IMR-90 (cell line): ENCODE measurements around the gene REPS2. TPM values are rescaled to one million over a fixed set of nuclear protein-coding genes. Genes with fewer than 3 reads are reported as not detected.

Source experiments
- ATAC-seq: fragments of 200-7000 bp; cut with Tn5 transposase; 2 replicates; pipeline ENCODE4 v1.9.1; 2020; ENCODE audit warnings: low read depth, mild to moderate bottlenecking, moderate library complexity
- BruUV-seq: library from RNA; stranded (reverse); fragments of 400-500 nt; replicated peaks from 2 replicates; lab custom pipeline; 2021; lab: Mats Ljungman, UMichigan
- CTCF ChIA-PET: fragments of 300-600 bp; formaldehyde crosslinking; extraction: SDS; loops from one replicate; lab custom pipeline; 2021; ENCODE audit warnings: antibody characterized with exemption; lab: Yijun Ruan, JAX
- POLR2A ChIA-PET: fragments of 300-600 bp; sonication (Branson Sonifier 250); formaldehyde crosslinking; loops from one replicate; lab custom pipeline; 2022; ENCODE audit warnings: antibody characterized with exemption; ENCODE audit not compliant: unreplicated experiment; lab: Charles Lee
- DNase-seq: peaks from one replicate; pipeline ENCODE4 v3.0.0; 2013
- H2AFZ ChIP-seq: replicated peaks from 2 replicates; pipeline ENCODE3; 2013; ENCODE audit warnings: low read length, mild to moderate bottlenecking; ENCODE audit not compliant: poor library complexity
- H2AK5ac ChIP-seq: 2 replicates; pipeline ENCODE4 v1.6.1; 2013; ENCODE audit warnings: low read depth, low read length, inconsistent platforms
- H2AK9ac ChIP-seq: replicated peaks from 2 replicates; pipeline ENCODE3; 2013; ENCODE audit warnings: mild to moderate bottlenecking, low read depth, low read length, moderate library complexity; ENCODE audit not compliant: poor library complexity
- H2BK120ac ChIP-seq: 2 replicates; pipeline ENCODE4 v1.6.1; 2013; ENCODE audit warnings: low read depth, low read length, inconsistent platforms
- H2BK15ac ChIP-seq: 3 replicates; pipeline ENCODE4 v1.6.1; 2013; ENCODE audit warnings: low read depth, low read length, inconsistent platforms
- H2BK20ac ChIP-seq: 2 replicates; pipeline ENCODE4 v1.6.1; 2013; ENCODE audit warnings: low read depth, mild to moderate bottlenecking, inconsistent platforms, low read length, moderate library complexity
- H2BK5ac ChIP-seq: 2 replicates; pipeline ENCODE4 v1.6.1; 2013; ENCODE audit warnings: mild to moderate bottlenecking, low read depth, low read length, inconsistent platforms; ENCODE audit not compliant: poor library complexity, severe bottlenecking
- H3K14ac ChIP-seq: replicated peaks from 2 replicates; pipeline ENCODE4 v1.6.1; 2013; ENCODE audit warnings: low read depth, low read length, inconsistent platforms
- H3K18ac ChIP-seq: 2 replicates; pipeline ENCODE4 v1.6.1; 2013; ENCODE audit warnings: low read depth, low read length, control low read depth
- H3K23ac ChIP-seq: 2 replicates; pipeline ENCODE4 v1.6.1; 2013; ENCODE audit warnings: low read depth, low read length, inconsistent platforms
- H3K27ac ChIP-seq: 2 replicates; pipeline ENCODE4 v1.5.1; 2013; ENCODE audit warnings: mild to moderate bottlenecking, control low read depth, low read length; ENCODE audit not compliant: insufficient read depth
- H3K27me3 ChIP-seq: 2 replicates; pipeline ENCODE4 v1.6.1; 2013; ENCODE audit warnings: low read length; ENCODE audit not compliant: control insufficient read depth, insufficient read depth
- H3K36me3 ChIP-seq: 2 replicates; pipeline ENCODE4 v1.6.1; 2013; ENCODE audit warnings: low read length, mixed read lengths; ENCODE audit not compliant: control insufficient read depth, insufficient read depth
- H3K4ac ChIP-seq: 2 replicates; pipeline ENCODE4 v1.6.1; 2013; ENCODE audit warnings: low read depth, low read length, inconsistent platforms
- H3K4me1 ChIP-seq: 2 replicates; pipeline ENCODE4 v1.6.1; 2013; ENCODE audit warnings: low read length, mixed read lengths; ENCODE audit not compliant: control insufficient read depth, insufficient read depth
- H3K4me2 ChIP-seq: 2 replicates; pipeline ENCODE4 v1.6.1; 2013; ENCODE audit warnings: low read depth, mild to moderate bottlenecking, control low read depth, low read length, moderate library complexity
- H3K4me3 ChIP-seq: 2 replicates; pipeline ENCODE4 v1.5.1; 2013; ENCODE audit warnings: low read depth, mild to moderate bottlenecking, control low read depth, low read length, moderate library complexity; ENCODE audit not compliant: insufficient read depth
- H3K56ac ChIP-seq: 2 replicates; pipeline ENCODE4 v1.6.1; 2013; ENCODE audit warnings: low read length, inconsistent platforms; ENCODE audit not compliant: insufficient read depth; ENCODE audit errors: extremely low read depth
- H3K79me1 ChIP-seq, 2 experiments: 2 replicates each; pipeline ENCODE4 v1.6.1; 2013; ENCODE audit warnings: low read length in 2 of 2, inconsistent platforms in 1 of 2, low read depth in 1 of 2
- H3K9ac ChIP-seq: 2 replicates; pipeline ENCODE4 v1.6.1; 2013; ENCODE audit warnings: low read depth, low read length, control low read depth
- H3K9me1 ChIP-seq: 2 replicates; pipeline ENCODE4 v1.6.1; 2013; ENCODE audit warnings: low read length, inconsistent platforms; ENCODE audit not compliant: insufficient read depth
- H3K9me3 ChIP-seq: 2 replicates; pipeline ENCODE4 v1.6.1; 2013; ENCODE audit warnings: low read length; ENCODE audit not compliant: control insufficient read depth, insufficient read depth
- H4K20me1 ChIP-seq: 2 replicates; pipeline ENCODE4 v1.6.1; 2013; ENCODE audit warnings: low read length, inconsistent platforms; ENCODE audit not compliant: insufficient read depth
- H4K5ac ChIP-seq: 2 replicates; pipeline ENCODE4 v1.6.1; 2013; ENCODE audit warnings: mild to moderate bottlenecking, low read depth, low read length, control low read depth
- H4K8ac ChIP-seq, 2 experiments: 2 replicates each; pipeline ENCODE4 v1.6.1; 2013; ENCODE audit warnings: low read depth in 2 of 2, low read length in 2 of 2, control low read depth in 1 of 2, inconsistent platforms in 1 of 2
- H4K91ac ChIP-seq: 2 replicates; pipeline ENCODE4 v1.6.1; 2013; ENCODE audit warnings: low read depth, low read length, inconsistent platforms; ENCODE audit not compliant: insufficient read depth
- ELK1 ChIP-seq: fragments of 150-350 bp; IDR thresholded peaks from 2 replicates; pipeline ENCODE4 v1.6.1; 2016; ENCODE audit warnings: low read depth, mild to moderate bottlenecking, low read length, moderate library complexity, borderline replicate concordance
- NFE2L2 ChIP-seq: fragments of 150-350 bp; IDR thresholded peaks from 2 replicates; pipeline ENCODE4 v1.6.1; 2016; ENCODE audit warnings: low read depth, mild to moderate bottlenecking, low read length
- RAD21 ChIP-seq: IDR thresholded peaks from 2 replicates; pipeline ENCODE4 v1.6.1; 2012; ENCODE audit warnings: low read length, improper control_type of control experiment
- RFX5 ChIP-seq: IDR thresholded peaks from 2 replicates; pipeline ENCODE4 v1.8.0; 2012; ENCODE audit warnings: low read depth, mild to moderate bottlenecking, low read length, moderate library complexity
- WGBS, 2 experiments: methylation state at CpG; one replicate each; pipeline versions ENCODE4 v1.1.5 to v1.1.7; 2013; ENCODE audit warnings: missing lambda C conversion rate in 2 of 2; ENCODE audit not compliant: insufficient read length in 1 of 2; ENCODE audit errors: extremely low coverage in 2 of 2; 5-methylcytosine and 5-hydroxymethylcytosine counted together
- dilution Hi-C: fragments of 300-500 bp; cut with HindIII; formaldehyde crosslinking; loops from one replicate; pipeline ENCODE4 v1.14.3; 2018; ENCODE audit warnings: low sequenced_read_pairs; ENCODE audit not compliant: unreplicated experiment
- in situ Hi-C: fragments of 300-500 bp; cut with MboI; formaldehyde crosslinking; loops from 3 replicates; pipeline ENCODE4 v1.14.3; 2019; ENCODE audit warnings: low sequenced_read_pairs, inconsistent platforms, mixed read lengths
- intact Hi-C: fragments of 100-400 bp; cut with micrococcal nuclease; formaldehyde crosslinking; loops from 2 replicates; pipeline ENCODE4 v1.10.0; 2022
- polyA plus RNA-seq, 3 experiments: library from polyadenylated mRNA; depleted of rRNA; stranded (reverse); fragments of >200 nt; gene quantifications; 2 replicates each; pipeline ENCODE4 v1.2.3, GENCODE V29; 2012; ENCODE audit warnings: low replicate concordance in 1 of 3
- total RNA-seq: library from RNA; depleted of rRNA; stranded (reverse); fragments of >200 nt; gene quantifications from 2 replicates; pipeline ENCODE4 v1.2.3, GENCODE V29; 2012

REPS2 gene
- total and polyA plus RNA-seq, 2 of the 4 experiments (the other 2 are of a cell fraction): 0.02 to 0.18 TPM

- dilution Hi-C loops: no loop called here
- CTCF ChIA-PET: no interaction called here
Measured at GRCh38 chrX:17160975-17161374, 214.5 kb downstream of the REPS2 start.

More at GRCh38 chrX:17160975-17161374, 214.5 kb downstream of the REPS2 start:
- Histone ChIP-seq H3K9me3 (no peaks in the 10 kb centered on the region; the same call in 1 of the 2 replicates), H4K91ac (no peak overlapping the region), H3K79me1 (no peaks in the 10 kb centered on the region), H3K9me1 (no peaks in the 10 kb centered on the region), H2BK15ac (no peak overlapping the region), H4K5ac (no peak overlapping the region), H3K9ac (no peak overlapping the region), H3K23ac (no peak overlapping the region), H3K4me2 (no peak overlapping the region), H4K20me1 (no peaks in the 10 kb centered on the region), H3K56ac (no peak overlapping the region), H2BK5ac (no peak overlapping the region), H4K8ac (no peak overlapping the region), H3K27me3 (peaks cover 2% of the 10 kb centered on the region; the same call in 1 of the 2 replicates), H3K14ac (no peak overlapping the region), H3K4me3 (no peak overlapping the region), H3K18ac (no peak overlapping the region), H3K27ac (no peak overlapping the region), H2BK20ac (no peak overlapping the region), H3K4me1 (no peaks in the 10 kb centered on the region), H2BK120ac (no peak overlapping the region), H2AK5ac (no peak overlapping the region), H2AFZ (no peak overlapping the region), H3K4ac (no peak overlapping the region), H2AK9ac (no peak overlapping the region), H3K36me3 (no peaks in the 10 kb centered on the region)
- TF ChIP-seq RAD21: no peak
- TF ChIP-seq ELK1: no peak
- TF ChIP-seq RFX5: no peak
- TF ChIP-seq NFE2L2: no peak
- POLR2A ChIA-PET: no interaction called here
- ATAC-seq: no peak
- in situ Hi-C loops (no loop called here), intact Hi-C loops (no loop called here)
- BruUV-seq: no TSS peak
- DNase-seq: no peak
- WGBS, 2 experiments: no CpG with 5 or more reads among the region's 1 CpG
